GM21576 (cell line): ENCODE results near the gene NFX1.
A peak's percentile ranks its signal among the peaks of the same experiment; 100 is the strongest.

Experiments
- ATAC-seq: cut with Tn5 transposase; IDR thresholded peaks from one replicate; pipeline ENCODE4 v1.9.1; 2021; ENCODE audit warnings: mild to moderate bottlenecking, moderate library complexity; ENCODE audit not compliant: unreplicated experiment

NFX1 gene

GRCh38 chr9:33265211-33265865 lies 25.0 kb upstream of the NFX1 start:
- ATAC-seq: no peak

- ATAC-seq: no peak
Measured at GRCh38 chr9:33267151-33267767, 23.1 kb upstream of the NFX1 start.

GRCh38 chr9:33270146-33270545 lies 20.2 kb upstream of the NFX1 start:
- no peak for ATAC-seq

- no peak for ATAC-seq
Measured at GRCh38 chr9:33272061-33272460, 18.3 kb upstream of the NFX1 start.

GRCh38 chr9:33273266-33273971 lies 16.9 kb upstream of the NFX1 start:
- no peak for ATAC-seq

GRCh38 chr9:33273972-33274328 lies 16.4 kb upstream of the NFX1 start:
- ATAC-seq: no peak

- no peak for ATAC-seq
Measured at GRCh38 chr9:33277484-33277883, 12.8 kb upstream of the NFX1 start.

GRCh38 chr9:33285502-33285901 lies 4.8 kb upstream of the NFX1 start:
- ATAC-seq: no peak

GRCh38 chr9:33287087-33287490 lies 3.2 kb upstream of the NFX1 start:
- ATAC-seq: no peak

- no peak for ATAC-seq
Measured at GRCh38 chr9:33288235-33288634, 2.1 kb upstream of the NFX1 start.

- ATAC-seq: no peak
Measured at GRCh38 chr9:33288828-33289483, 1.4 kb upstream of the NFX1 start.

GRCh38 chr9:33289496-33289895 lies 820 bp upstream of the NFX1 start:
- ATAC-seq: no peak

- peak; percentile 20 for ATAC-seq
Measured at GRCh38 chr9:33289936-33290246, 425 bp upstream of the NFX1 start.

- ATAC-seq: peak; percentile 0
Measured at GRCh38 chr9:33291031-33291397, 698 bp downstream of the NFX1 start.

- ATAC-seq: no peak
Measured at GRCh38 chr9:33291901-33292300, 1.6 kb downstream of the NFX1 start.

- no peak for ATAC-seq
Measured at GRCh38 chr9:33293782-33294181, 3.5 kb downstream of the NFX1 start.

- no peak for ATAC-seq
Measured at GRCh38 chr9:33294670-33295432, 4.5 kb downstream of the NFX1 start.

- ATAC-seq: peak; percentile 55
Measured at GRCh38 chr9:33295571-33295970, 5.3 kb downstream of the NFX1 start.

- ATAC-seq: peak; percentile 90
Measured at GRCh38 chr9:33297432-33297831, 7.1 kb downstream of the NFX1 start.

GRCh38 chr9:33300546-33300945 lies 10.2 kb downstream of the NFX1 start:
- ATAC-seq: no peak

- no peak for ATAC-seq
Measured at GRCh38 chr9:33304362-33304761, 14.0 kb downstream of the NFX1 start.
